Endometrium (tissue), 2 donors: ENCODE results near the gene CRLF1.

Source experiments
- FAIRE-seq: peaks from 2 replicates; lab custom pipeline; 2012; peaks lifted over from hg19 to GRCh38; lab: Jason Lieb, UNC
- donor health status: control.
- donor health status: control.

Gene CRLF1

DNA sequence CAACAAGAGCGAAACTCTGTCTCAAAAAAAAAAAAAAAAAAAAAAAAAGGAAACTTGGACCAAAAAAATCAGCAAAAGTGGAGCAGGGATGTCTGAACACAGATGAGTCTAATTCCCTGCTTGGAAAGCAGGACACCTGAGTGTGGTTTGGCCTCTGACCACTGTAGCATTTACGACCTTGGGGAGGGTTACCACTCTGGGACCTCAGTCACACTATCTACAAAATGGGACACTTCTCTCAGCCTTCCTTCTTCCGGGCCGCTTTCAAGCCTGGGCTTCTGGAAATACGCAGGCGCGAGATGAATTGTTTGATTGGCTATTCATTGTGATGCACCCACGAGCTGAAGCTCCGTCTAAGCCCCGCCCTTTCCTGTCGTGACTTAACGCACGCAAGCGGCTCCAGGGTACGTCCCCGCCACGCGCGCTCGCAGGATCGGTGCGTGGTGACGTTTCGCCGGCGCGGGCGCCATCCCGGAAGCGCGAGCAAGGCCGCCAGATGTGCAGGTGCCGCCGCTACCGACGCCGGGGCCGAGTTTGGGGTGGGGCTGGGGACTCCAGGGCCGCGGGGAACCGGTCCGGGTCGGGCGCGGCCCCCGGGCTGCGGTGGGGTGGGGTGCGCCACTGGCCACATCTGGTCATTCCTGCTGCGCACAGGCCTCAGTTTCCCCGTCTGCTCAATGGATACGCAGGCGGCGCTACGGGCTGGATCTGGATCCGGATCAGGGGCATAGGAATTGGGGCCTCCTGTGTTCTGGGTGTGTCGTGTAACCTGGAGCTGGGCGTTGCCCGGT, 49.0 kb downstream of the CRLF1 start, which contains the start of gene KXD1:
KXD1 (plus strand) TSS at position 460 of the 791 bp plus-strand sequence. CDS start 4,187 bp downstream, outside the sequence.
- FAIRE-seq, result peak; percentile 93

DNA sequence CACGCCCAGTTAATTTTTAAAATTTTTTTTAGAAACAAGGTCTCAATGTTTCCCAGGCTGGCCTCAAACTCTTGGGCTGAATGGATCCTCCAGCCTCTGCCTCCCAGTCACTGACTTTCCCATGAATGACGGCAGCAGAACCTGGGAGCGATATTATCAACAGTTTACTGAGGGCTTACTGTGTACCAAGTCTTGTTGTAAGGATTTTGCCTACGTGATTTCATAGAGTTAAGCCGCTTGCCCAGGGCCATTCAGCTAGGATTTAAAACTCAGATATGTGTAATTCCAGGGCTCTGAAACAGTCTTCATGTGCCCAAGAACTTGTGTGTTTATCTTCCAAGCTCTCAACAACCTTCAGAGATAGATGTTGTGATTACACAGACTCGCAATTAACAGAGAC, 55.0 kb downstream of the CRLF1 start:
- FAIRE-seq, result no peak

DNA sequence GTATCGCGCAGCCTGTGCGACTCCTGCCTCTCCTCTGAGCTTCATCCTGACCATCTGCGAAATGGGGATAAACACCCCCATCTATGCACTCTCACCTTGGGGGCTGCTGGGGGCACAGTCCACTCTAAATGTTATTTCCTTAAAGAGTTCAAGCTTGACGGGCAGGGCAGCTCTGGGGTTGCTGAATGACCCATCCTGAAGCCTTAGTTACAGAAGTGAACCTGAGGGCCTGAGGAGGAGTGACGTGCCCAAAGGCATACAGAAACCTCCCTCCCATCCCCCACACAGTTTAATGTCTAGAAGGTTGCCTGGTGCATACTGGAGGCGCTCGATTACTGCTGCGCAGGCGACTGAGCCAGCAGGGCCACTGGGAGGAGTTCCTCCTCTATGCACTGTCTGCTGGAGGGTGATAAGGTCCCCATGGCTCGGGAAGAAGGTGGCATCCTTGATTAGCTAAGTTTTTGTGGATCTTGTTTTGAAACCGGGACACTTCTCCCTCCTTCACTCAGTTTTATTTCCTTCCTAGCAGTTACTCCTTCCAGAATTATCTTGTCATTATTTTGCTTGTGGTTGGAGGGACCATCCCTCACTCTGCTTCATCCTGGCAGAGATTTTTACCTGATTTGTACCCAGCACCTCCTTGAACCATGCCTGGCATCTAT, 62.7 kb downstream of the CRLF1 start:
- no peak for FAIRE-seq
